Aortic smooth muscle cell (primary cell): ENCODE results near the gene TRMT1L. TPM values are rescaled to one million over a fixed set of nuclear protein-coding genes. Genes with fewer than 3 reads are reported as not detected.

ENCODE experiments used
- total RNA-seq: library from RNA; depleted of rRNA; stranded (reverse); fragments of >200 nt; gene quantifications from 2 replicates; pipeline ENCODE4 v1.2.3, GENCODE V29; 2014

The TRMT1L gene, protein sequence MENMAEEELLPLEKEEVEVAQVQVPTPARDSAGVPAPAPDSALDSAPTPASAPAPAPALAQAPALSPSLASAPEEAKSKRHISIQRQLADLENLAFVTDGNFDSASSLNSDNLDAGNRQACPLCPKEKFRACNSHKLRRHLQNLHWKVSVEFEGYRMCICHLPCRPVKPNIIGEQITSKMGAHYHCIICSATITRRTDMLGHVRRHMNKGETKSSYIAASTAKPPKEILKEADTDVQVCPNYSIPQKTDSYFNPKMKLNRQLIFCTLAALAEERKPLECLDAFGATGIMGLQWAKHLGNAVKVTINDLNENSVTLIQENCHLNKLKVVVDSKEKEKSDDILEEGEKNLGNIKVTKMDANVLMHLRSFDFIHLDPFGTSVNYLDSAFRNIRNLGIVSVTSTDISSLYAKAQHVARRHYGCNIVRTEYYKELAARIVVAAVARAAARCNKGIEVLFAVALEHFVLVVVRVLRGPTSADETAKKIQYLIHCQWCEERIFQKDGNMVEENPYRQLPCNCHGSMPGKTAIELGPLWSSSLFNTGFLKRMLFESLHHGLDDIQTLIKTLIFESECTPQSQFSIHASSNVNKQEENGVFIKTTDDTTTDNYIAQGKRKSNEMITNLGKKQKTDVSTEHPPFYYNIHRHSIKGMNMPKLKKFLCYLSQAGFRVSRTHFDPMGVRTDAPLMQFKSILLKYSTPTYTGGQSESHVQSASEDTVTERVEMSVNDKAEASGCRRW
- total RNA-seq, result 18.6 and 22.9 TPM in 2 replicates

DNA sequence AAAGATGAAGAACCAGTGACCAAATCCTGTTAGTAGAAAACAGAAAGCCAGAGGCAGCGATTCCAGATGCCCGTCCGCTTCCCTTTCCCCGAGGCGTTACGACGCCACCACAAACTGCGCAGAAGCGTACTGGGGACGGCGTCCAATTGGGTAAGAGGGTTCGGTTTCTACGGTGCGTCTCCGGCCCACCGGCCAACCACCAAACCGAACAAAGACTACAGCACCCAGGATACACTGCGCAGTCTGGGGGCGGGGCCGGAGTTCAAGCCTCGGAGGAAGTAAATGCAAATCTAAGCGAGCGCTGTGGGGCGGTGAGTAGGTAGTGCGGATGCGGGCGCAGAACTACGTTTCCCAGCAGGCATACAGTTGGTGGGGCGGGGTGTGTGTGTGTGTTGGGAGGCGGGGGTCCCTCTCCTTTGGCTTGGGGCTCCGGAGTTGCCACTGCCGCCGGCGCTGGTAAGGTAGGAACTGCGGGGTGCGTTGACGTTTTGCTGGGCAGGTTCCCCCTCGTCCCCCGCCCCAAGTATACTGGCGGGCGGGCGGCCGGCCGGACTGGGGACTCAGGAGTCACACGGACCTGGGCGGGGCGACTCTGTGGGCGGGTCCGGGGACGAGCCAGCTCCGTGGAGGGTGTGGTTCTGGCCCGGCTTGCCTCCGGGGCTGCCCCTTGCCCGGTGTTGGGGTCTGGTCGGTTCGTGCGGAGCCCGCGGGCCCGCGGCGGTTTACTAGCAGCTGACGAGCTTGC lies at the start of gene TRMT1L, which contains the start of gene SWT1:
Gene TRMT1L, minus strand, starts transcription at position 100 of the 745 bp plus-strand sequence. CDS start 241 bp downstream, outside the sequence.
Gene SWT1, plus strand, starts transcription at position 314 of the 745 bp plus-strand sequence. CDS start 3,675 bp downstream, outside the sequence.

Other genes with a start within 250 kb of the TRMT1L start
- gene NIBAN1, start 182.4 kb downstream of the TRMT1L start, total RNA-seq, result 13.1 and 33.3 TPM in 2 replicates
- gene RNF2, start 111.4 kb downstream of the TRMT1L start, total RNA-seq, result 12.3 and 18.2 TPM in 2 replicates
- 3.3 and 5.8 TPM in 2 replicates for gene SWT1, start 214 bp upstream of the TRMT1L start, total RNA-seq
- gene IVNS1ABP, start 160.3 kb upstream of the TRMT1L start, total RNA-seq, result 37.4 and 46.6 TPM in 2 replicates